Erythroblast (primary cell): ENCODE measurements around the gene SDF4.

Source experiments
- GATA1 ChIP-seq: IDR thresholded peaks from 2 replicates; pipeline ENCODE4 v1.6.1; 2011; ENCODE audit warnings: low read depth, mild to moderate bottlenecking, control low read depth, low read length, moderate library complexity
- POLR2A ChIP-seq: IDR thresholded peaks from 2 replicates; pipeline ENCODE4 v1.6.1; 2011; ENCODE audit warnings: mild to moderate bottlenecking, low read length

- no peak for TF ChIP-seq POLR2A
- TF ChIP-seq GATA1: no peak
Observed at GRCh38 chr1:1239227-1239613, 7.4 kb upstream of the SDF4 start.
